ENCODE measurements around the gene GP1BA.
A peak's percentile ranks its signal among the peaks of the same experiment; 100 is the strongest.

The GP1BA gene

GRCh38 chr17:4931963-4932362 is at the start of gene GP1BA:
GP1BA (plus strand) TSS chr17:4932277; CDS start chr17:4932605, 328 bp downstream.
- no peak for DNase-seq (ENCODE audit: low spot score)

- DNase-seq (ENCODE audit: low spot score): no peak
Measured at GRCh38 chr17:4884489-4884888, 47.6 kb upstream of the GP1BA start.

- DNase-seq (ENCODE audit: low spot score): no peak
Measured at GRCh38 chr17:4886830-4887229, 45.2 kb upstream of the GP1BA start.

- no peak for DNase-seq (ENCODE audit: low spot score)
Measured at GRCh38 chr17:4887581-4887980, 44.5 kb upstream of the GP1BA start.

- no peak for DNase-seq (ENCODE audit: low spot score)
Measured at GRCh38 chr17:4891411-4892410, 40.4 kb upstream of the GP1BA start.

GRCh38 chr17:4892499-4893221 is 39.4 kb upstream of the GP1BA start:
- DNase-seq (ENCODE audit: low spot score): no peak

GRCh38 chr17:4893272-4893671 is 38.8 kb upstream of the GP1BA start:
- DNase-seq (ENCODE audit: low spot score): no peak

GRCh38 chr17:4893721-4894560 is 38.1 kb upstream of the GP1BA start:
- DNase-seq (ENCODE audit: low spot score): no peak

- no peak for DNase-seq (ENCODE audit: low spot score)
Measured at GRCh38 chr17:4895121-4895520, 37.0 kb upstream of the GP1BA start.

- DNase-seq (ENCODE audit: low spot score): no peak
Measured at GRCh38 chr17:4895657-4896331, 36.3 kb upstream of the GP1BA start.

- DNase-seq (ENCODE audit: low spot score): no peak
Measured at GRCh38 chr17:4896332-4897197, 35.5 kb upstream of the GP1BA start.

- DNase-seq (ENCODE audit: low spot score): no peak
Measured at GRCh38 chr17:4897198-4897687, 34.8 kb upstream of the GP1BA start.

GRCh38 chr17:4897785-4898184 is 34.3 kb upstream of the GP1BA start:
- DNase-seq (ENCODE audit: low spot score): no peak

- DNase-seq (ENCODE audit: low spot score): no peak
Measured at GRCh38 chr17:4898351-4898750, 33.7 kb upstream of the GP1BA start.

GRCh38 chr17:4898927-4899326 is 33.1 kb upstream of the GP1BA start:
- DNase-seq (ENCODE audit: low spot score): no peak

- peak; percentile 78 for DNase-seq (ENCODE audit: low spot score)
Measured at GRCh38 chr17:4899341-4900230, 32.5 kb upstream of the GP1BA start, which contains the start of gene C17orf107. C17orf107 (plus strand) TSS chr17:4899536; CDS start chr17:4899763, 227 bp downstream.

- no peak for DNase-seq (ENCODE audit: low spot score)
Measured at GRCh38 chr17:4900231-4901107, 31.6 kb upstream of the GP1BA start.

- DNase-seq (ENCODE audit: low spot score): no peak
Measured at GRCh38 chr17:4901108-4901647, 30.9 kb upstream of the GP1BA start.
